NCI-H1092 treated with DMSO at 0.1 percent for 48 hours (cell line): ENCODE data around the gene SORBS2.
A peak's percentile ranks its signal among the peaks of the same experiment; 100 is the strongest.
"Not testable (repeated sequence)": the region's sequence is repeated elsewhere in the genome, so short reads cannot be mapped to it uniquely, and the experiment has no call there.

Experiments used
- DNase-seq: peaks from one replicate; lab custom pipeline; 2025; lab: John Stamatoyannopoulos, UW

Gene SORBS2

GRCh38 chr4:185736882-185737281 is 75.1 kb downstream of the SORBS2 start:
- no peak for DNase-seq

GRCh38 chr4:185735866-185736400 is 76.1 kb downstream of the SORBS2 start:
- DNase-seq = no peak

GRCh38 chr4:185734930-185735329 is 77.1 kb downstream of the SORBS2 start:
- DNase-seq = no peak

- no peak for DNase-seq
These were observed 77.8 kb downstream of the SORBS2 start for GRCh38 chr4:185734214-185734613.

- DNase-seq = no peak
These were observed 81.0 kb downstream of the SORBS2 start for GRCh38 chr4:185730849-185731608.

GRCh38 chr4:185730387-185730786 is 81.6 kb downstream of the SORBS2 start:
- DNase-seq = no peak

GRCh38 chr4:185729391-185729804 is 82.6 kb downstream of the SORBS2 start:
- DNase-seq = no peak

GRCh38 chr4:185728893-185729292 is 83.1 kb downstream of the SORBS2 start:
- DNase-seq = no peak

- peak; percentile 68 for DNase-seq
These were observed 85.1 kb downstream of the SORBS2 start for GRCh38 chr4:185726931-185727330.

- DNase-seq = no peak
These were observed 88.2 kb downstream of the SORBS2 start for GRCh38 chr4:185723631-185724260.

- DNase-seq = no peak
These were observed 90.0 kb downstream of the SORBS2 start for GRCh38 chr4:185722029-185722316.

GRCh38 chr4:185721190-185722028 is 90.6 kb downstream of the SORBS2 start:
- no peak for DNase-seq

GRCh38 chr4:185719500-185719858 is 92.5 kb downstream of the SORBS2 start:
- no peak for DNase-seq

- no peak for DNase-seq
These were observed 93.2 kb downstream of the SORBS2 start for GRCh38 chr4:185718578-185719499.

- DNase-seq = no peak
These were observed 94.6 kb downstream of the SORBS2 start for GRCh38 chr4:185717377-185717741.

GRCh38 chr4:185716577-185717376 is 95.2 kb downstream of the SORBS2 start:
- DNase-seq = peak; percentile 78

GRCh38 chr4:185716141-185716551 is 95.8 kb downstream of the SORBS2 start:
- DNase-seq = peak; percentile 97

GRCh38 chr4:185714524-185714923 is 97.5 kb downstream of the SORBS2 start:
- not testable (repeated sequence) for DNase-seq

- no peak for DNase-seq
These were observed 98.3 kb downstream of the SORBS2 start for GRCh38 chr4:185713731-185714130.

GRCh38 chr4:185713272-185713671 is 98.7 kb downstream of the SORBS2 start:
- no peak for DNase-seq
